Measurements from ENCODE around the gene LSAMP. TPM values are rescaled to one million over a fixed set of nuclear protein-coding genes. Genes with fewer than 3 reads are reported as not detected.

LSAMP gene
- polyA plus RNA-seq, 3 donors = not detected

GRCh38 chr3:116473602-116474001 is 28.3 kb upstream of the LSAMP start:
- no peaks in the 10 kb centered on the region for H3K27me3 ChIP-seq (ENCODE audit: control insufficient read depth in 2 of 2, insufficient read depth in 2 of 2, low read length in 2 of 2)
- no peak overlapping the region for H2AFZ ChIP-seq (ENCODE audit: insufficient read depth, low read depth, low read length, poor library complexity, severe bottlenecking)
- intact Hi-C loops (cut with micrococcal nuclease) = no loop called here
- H3K9me3 Mint-ChIP-seq = peaks cover 1 to 6% (median 4%) of the 10 kb centered on the region in 7 donors
- H3K36me3 Mint-ChIP-seq = no peaks in the 10 kb centered on the region
- peaks cover 7 to 10% of the 10 kb centered on the region in 2 donors for H3K9me3 ChIP-seq (replicated peaks in 1 of 2; ENCODE audit: control insufficient read depth in 1 of 2, insufficient read depth in 1 of 2, low read length in 2 of 2)
- DNase-seq = no peak
- no peak overlapping the region for H3K4me2 ChIP-seq (replicated peaks; ENCODE audit: extremely low read depth, low read length, poor library complexity, severe bottlenecking)
- H3K27me3 Mint-ChIP-seq (ENCODE audit: low read depth in 3 of 3) = no peaks in the 10 kb centered on the region
- H3K36me3 ChIP-seq (replicated peaks in 1 of 2; ENCODE audit: control insufficient read depth in 1 of 2, insufficient read depth in 2 of 2, low read length in 2 of 2) = no peaks in the 10 kb centered on the region
- H4K20me1 ChIP-seq (ENCODE audit: insufficient read depth, low read length) = no peaks in the 10 kb centered on the region
- no peaks in the 10 kb centered on the region for H3K4me1 Mint-ChIP-seq
- no peak overlapping the region for H3K4me3 Mint-ChIP-seq
- H3K79me2 ChIP-seq (ENCODE audit: insufficient read depth, low read length) = no peaks in the 10 kb centered on the region
- H3K4me3 ChIP-seq (replicated peaks in 1 of 3; ENCODE audit: low read depth in 2 of 3, low read length in 3 of 3) = no peak overlapping the region
- TF ChIP-seq CTCF (IDR thresholded peaks at IDR 0.05) = no peak
- no peak overlapping the region for H3K9ac ChIP-seq (ENCODE audit: insufficient read depth, low read length, poor library complexity, severe bottlenecking)
- H3K4me1 ChIP-seq (ENCODE audit: control insufficient read depth in 1 of 2, insufficient read depth in 2 of 2, low read length in 2 of 2) = no peaks in the 10 kb centered on the region
- H3K27ac ChIP-seq (ENCODE audit: low read depth in 1 of 2, low read length in 2 of 2) = no peak overlapping the region
- no peak overlapping the region for H3K27ac Mint-ChIP-seq

- H3K79me2 ChIP-seq (ENCODE audit: insufficient read depth, low read length) = no peaks in the 10 kb centered on the region
- H3K27ac ChIP-seq (ENCODE audit: low read depth in 1 of 2, low read length in 2 of 2) = no peak overlapping the region
- no peak for TF ChIP-seq CTCF (IDR thresholded peaks at IDR 0.05)
- H3K9me3 ChIP-seq (replicated peaks in 1 of 2; ENCODE audit: control insufficient read depth in 1 of 2, insufficient read depth in 1 of 2, low read length in 2 of 2) = peaks cover 6 to 10% of the 10 kb centered on the region in 2 donors
- no peaks in the 10 kb centered on the region for H3K36me3 ChIP-seq (replicated peaks in 1 of 2; ENCODE audit: control insufficient read depth in 1 of 2, insufficient read depth in 2 of 2, low read length in 2 of 2)
- intact Hi-C loops (cut with micrococcal nuclease) = no loop called here
- no peak overlapping the region for H2AFZ ChIP-seq (ENCODE audit: insufficient read depth, low read depth, low read length, poor library complexity, severe bottlenecking)
- Mint-ChIP-seq H3K9me3 (peaks cover 0 to 11% (median 3%) of the 10 kb centered on the region in 7 donors), H3K4me1 (no peaks in the 10 kb centered on the region), H3K27ac (no peak overlapping the region), H3K4me3 (no peak overlapping the region), H3K36me3 (no peaks in the 10 kb centered on the region), H3K27me3 (ENCODE audit: low read depth in 3 of 3) (no peaks in the 10 kb centered on the region)
- 90% methylated on average over 3 of the region's 4 CpGs for WGBS (ENCODE audit: insufficient coverage)
- H3K4me3 ChIP-seq (replicated peaks in 1 of 3; ENCODE audit: low read depth in 2 of 3, low read length in 3 of 3) = no peak overlapping the region
- no peak for DNase-seq
- no peaks in the 10 kb centered on the region for H4K20me1 ChIP-seq (ENCODE audit: insufficient read depth, low read length)
- no peak overlapping the region for H3K4me2 ChIP-seq (replicated peaks; ENCODE audit: extremely low read depth, low read length, poor library complexity, severe bottlenecking)
- H3K4me1 ChIP-seq (ENCODE audit: control insufficient read depth in 1 of 2, insufficient read depth in 2 of 2, low read length in 2 of 2) = no peaks in the 10 kb centered on the region
- no peak overlapping the region for H3K9ac ChIP-seq (ENCODE audit: insufficient read depth, low read length, poor library complexity, severe bottlenecking)
- no peaks in the 10 kb centered on the region for H3K27me3 ChIP-seq (ENCODE audit: control insufficient read depth in 2 of 2, insufficient read depth in 2 of 2, low read length in 2 of 2)
These were observed 25.4 kb upstream of the LSAMP start for GRCh38 chr3:116470605-116471197.
